Measurements from ENCODE around the gene CYBRD1.

CYBRD1 gene

DNA sequence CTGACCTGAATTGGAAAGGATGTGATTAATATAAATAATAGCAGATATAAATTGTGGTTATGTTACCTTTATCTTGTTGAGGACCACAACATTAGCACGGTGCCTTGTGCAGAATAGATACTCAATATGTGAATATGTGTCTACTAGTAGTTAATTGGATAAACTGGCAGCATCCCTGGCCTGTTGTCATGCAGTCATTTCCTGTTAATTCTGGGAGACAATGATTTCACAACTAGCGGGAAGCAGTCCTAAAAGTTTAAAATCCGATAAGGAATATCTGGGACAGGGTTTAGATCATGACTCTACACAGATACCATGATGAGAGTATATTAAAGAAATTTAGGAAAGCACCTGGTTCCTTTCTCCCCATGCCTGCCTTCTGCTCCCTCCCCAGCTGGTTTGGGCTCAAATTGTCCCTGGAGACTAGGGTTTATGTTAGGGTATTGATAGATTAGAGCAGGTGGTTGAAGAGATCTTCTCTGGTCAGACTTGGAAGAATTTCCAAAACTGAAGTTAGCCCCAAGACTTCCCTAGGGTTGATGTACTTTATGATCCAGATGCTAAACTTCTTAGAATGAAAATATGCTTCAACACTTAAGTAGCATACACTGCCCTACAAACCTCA, 32.8 kb downstream of the CYBRD1 start:
- DNase-seq (ENCODE audit: low read depth in 1 of 2, low spot score in 1 of 2): no peak

DNA sequence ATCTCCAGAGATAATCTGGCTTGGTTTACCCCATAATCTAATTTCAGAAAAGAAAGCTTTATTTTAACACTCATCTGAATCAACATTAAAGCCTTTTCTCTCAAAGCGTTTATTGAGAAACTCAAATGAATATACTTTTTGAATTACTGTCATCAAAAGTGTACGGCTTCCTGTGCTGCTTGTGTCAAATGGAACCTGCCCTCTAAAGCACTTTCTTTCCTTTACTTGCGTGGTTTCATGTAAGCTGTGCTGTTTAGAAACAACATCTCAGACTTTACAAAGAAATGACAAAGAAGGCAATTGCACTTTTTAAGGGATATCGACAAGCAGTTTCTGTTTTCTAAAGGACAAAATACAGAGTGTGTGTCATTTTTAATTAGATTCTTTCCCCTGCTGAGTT, 35.1 kb downstream of the CYBRD1 start:
- DNase-seq (ENCODE audit: low read depth in 1 of 2, low spot score in 1 of 2): no peak
- TF ChIP-seq, protein P1, sequence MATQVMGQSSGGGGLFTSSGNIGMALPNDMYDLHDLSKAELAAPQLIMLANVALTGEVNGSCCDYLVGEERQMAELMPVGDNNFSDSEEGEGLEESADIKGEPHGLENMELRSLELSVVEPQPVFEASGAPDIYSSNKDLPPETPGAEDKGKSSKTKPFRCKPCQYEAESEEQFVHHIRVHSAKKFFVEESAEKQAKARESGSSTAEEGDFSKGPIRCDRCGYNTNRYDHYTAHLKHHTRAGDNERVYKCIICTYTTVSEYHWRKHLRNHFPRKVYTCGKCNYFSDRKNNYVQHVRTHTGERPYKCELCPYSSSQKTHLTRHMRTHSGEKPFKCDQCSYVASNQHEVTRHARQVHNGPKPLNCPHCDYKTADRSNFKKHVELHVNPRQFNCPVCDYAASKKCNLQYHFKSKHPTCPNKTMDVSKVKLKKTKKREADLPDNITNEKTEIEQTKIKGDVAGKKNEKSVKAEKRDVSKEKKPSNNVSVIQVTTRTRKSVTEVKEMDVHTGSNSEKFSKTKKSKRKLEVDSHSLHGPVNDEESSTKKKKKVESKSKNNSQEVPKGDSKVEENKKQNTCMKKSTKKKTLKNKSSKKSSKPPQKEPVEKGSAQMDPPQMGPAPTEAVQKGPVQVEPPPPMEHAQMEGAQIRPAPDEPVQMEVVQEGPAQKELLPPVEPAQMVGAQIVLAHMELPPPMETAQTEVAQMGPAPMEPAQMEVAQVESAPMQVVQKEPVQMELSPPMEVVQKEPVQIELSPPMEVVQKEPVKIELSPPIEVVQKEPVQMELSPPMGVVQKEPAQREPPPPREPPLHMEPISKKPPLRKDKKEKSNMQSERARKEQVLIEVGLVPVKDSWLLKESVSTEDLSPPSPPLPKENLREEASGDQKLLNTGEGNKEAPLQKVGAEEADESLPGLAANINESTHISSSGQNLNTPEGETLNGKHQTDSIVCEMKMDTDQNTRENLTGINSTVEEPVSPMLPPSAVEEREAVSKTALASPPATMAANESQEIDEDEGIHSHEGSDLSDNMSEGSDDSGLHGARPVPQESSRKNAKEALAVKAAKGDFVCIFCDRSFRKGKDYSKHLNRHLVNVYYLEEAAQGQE (IDR thresholded peaks at IDR 0.05; ENCODE audit: insufficient replicate concordance, low read depth): no peak
- TF ChIP-seq SPI1 (IDR thresholded peaks at IDR 0.05; ENCODE audit: borderline replicate concordance, low read depth): no peak
- TF ChIP-seq POLR2AphosphoS5 (IDR thresholded peaks at IDR 0.05; ENCODE audit: low read depth): no peak
- TF ChIP-seq GABPA (IDR thresholded peaks at IDR 0.05; ENCODE audit: low read depth): no peak
- TF ChIP-seq, protein P2, sequence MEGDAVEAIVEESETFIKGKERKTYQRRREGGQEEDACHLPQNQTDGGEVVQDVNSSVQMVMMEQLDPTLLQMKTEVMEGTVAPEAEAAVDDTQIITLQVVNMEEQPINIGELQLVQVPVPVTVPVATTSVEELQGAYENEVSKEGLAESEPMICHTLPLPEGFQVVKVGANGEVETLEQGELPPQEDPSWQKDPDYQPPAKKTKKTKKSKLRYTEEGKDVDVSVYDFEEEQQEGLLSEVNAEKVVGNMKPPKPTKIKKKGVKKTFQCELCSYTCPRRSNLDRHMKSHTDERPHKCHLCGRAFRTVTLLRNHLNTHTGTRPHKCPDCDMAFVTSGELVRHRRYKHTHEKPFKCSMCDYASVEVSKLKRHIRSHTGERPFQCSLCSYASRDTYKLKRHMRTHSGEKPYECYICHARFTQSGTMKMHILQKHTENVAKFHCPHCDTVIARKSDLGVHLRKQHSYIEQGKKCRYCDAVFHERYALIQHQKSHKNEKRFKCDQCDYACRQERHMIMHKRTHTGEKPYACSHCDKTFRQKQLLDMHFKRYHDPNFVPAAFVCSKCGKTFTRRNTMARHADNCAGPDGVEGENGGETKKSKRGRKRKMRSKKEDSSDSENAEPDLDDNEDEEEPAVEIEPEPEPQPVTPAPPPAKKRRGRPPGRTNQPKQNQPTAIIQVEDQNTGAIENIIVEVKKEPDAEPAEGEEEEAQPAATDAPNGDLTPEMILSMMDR (IDR thresholded peaks at IDR 0.05; ENCODE audit: insufficient read depth, low read length): no peak
- no peaks in the 10 kb centered on the region for H3K27me3 ChIP-seq (ENCODE audit: insufficient read depth, poor library complexity, severe bottlenecking)
- no peak overlapping the region for H3K27ac ChIP-seq (replicated peaks)
- no peak overlapping the region for H3K4me3 ChIP-seq (replicated peaks; ENCODE audit: insufficient read depth, low read length)

More for the DNA sequence above, 32.8 kb downstream of the CYBRD1 start:
- Histone ChIP-seq H3K27ac (replicated peaks) (no peak overlapping the region), H3K27me3 (ENCODE audit: insufficient read depth, poor library complexity, severe bottlenecking) (no peaks in the 10 kb centered on the region), H3K4me3 (replicated peaks; ENCODE audit: insufficient read depth, low read length) (no peak overlapping the region)
- TF ChIP-seq, protein P2 (IDR thresholded peaks at IDR 0.05; ENCODE audit: insufficient read depth, low read length): no peak
- TF ChIP-seq POLR2AphosphoS5 (IDR thresholded peaks at IDR 0.05; ENCODE audit: low read depth) (no peak), GABPA (IDR thresholded peaks at IDR 0.05; ENCODE audit: low read depth) (no peak), SPI1 (IDR thresholded peaks at IDR 0.05; ENCODE audit: borderline replicate concordance, low read depth) (no peak)
- TF ChIP-seq, protein P1 (IDR thresholded peaks at IDR 0.05; ENCODE audit: insufficient replicate concordance, low read depth): no peak

DNA sequence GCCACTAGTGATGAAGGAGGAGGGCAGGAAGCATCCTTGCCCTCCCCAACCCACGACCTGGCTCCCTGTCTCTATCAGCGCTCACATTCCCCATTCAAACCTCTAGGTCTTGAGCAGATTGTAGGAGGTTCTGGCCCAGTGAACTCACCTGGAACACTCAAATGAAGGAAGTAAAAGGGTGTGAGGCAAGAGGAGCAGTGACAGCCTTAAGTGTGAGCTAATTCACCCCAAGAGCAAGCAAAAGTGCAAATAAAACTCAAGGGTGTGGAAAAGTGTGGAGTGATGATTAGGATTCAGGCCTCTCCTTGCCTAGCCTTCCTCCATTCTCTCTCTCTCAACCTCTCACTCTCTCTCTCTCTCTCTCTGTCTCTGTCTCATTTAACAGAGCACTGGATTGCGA, 41.0 kb downstream of the CYBRD1 start:
- Histone ChIP-seq H3K27me3 (ENCODE audit: insufficient read depth, poor library complexity, severe bottlenecking) (no peaks in the 10 kb centered on the region), H3K27ac (replicated peaks) (no peak overlapping the region), H3K4me3 (replicated peaks; ENCODE audit: insufficient read depth, low read length) (no peak overlapping the region)
- DNase-seq (ENCODE audit: low read depth in 1 of 2, low spot score in 1 of 2): no peak
- TF ChIP-seq GABPA (IDR thresholded peaks at IDR 0.05; ENCODE audit: low read depth) (no peak), SPI1 (IDR thresholded peaks at IDR 0.05; ENCODE audit: borderline replicate concordance, low read depth) (no peak), POLR2AphosphoS5 (IDR thresholded peaks at IDR 0.05; ENCODE audit: low read depth) (no peak)
- TF ChIP-seq, protein P2 (IDR thresholded peaks at IDR 0.05; ENCODE audit: insufficient read depth, low read length): no peak
- TF ChIP-seq, protein P1 (IDR thresholded peaks at IDR 0.05; ENCODE audit: insufficient replicate concordance, low read depth): no peak

All from HL-60 (cell line).